ENCODE data around the gene FBLN1. TPM values are rescaled to one million over a fixed set of nuclear protein-coding genes. Genes with fewer than 3 reads are reported as not detected.
A peak's percentile ranks its signal among the peaks of the same experiment; 100 is the strongest.

Gene FBLN1
- total and polyA plus RNA-seq, 2 of the 13 experiments (the other 11 are each of a cell fraction or from before 2014, with no cell fraction given): 37.3 to 103 TPM

- FAIRE-seq (peak; percentile 66), DNase-seq (ENCODE audit: low spot score) (peak; percentile 77), ATAC-seq (peak; percentile 53)
- intact Hi-C loops (cut with micrococcal nuclease; ENCODE audit: unreplicated experiment) (loop anchor here (1.0 kb wide), 1 partner anchor 24 kb away; the partner anchor contains the start of gene FBLN1), in situ Hi-C loops (cut with HindIII; ENCODE audit: extremely low pct_ligation_motif_present, low pct_unique_long_range_greater_than_20kb) (no loop called here)
- Histone ChIP-seq H3K9ac (ENCODE audit: insufficient read depth, low read depth, low read length) (no peak overlapping the region), H2AFZ (ENCODE audit: low read length) (no peak overlapping the region), H3K4me2 (ENCODE audit: low read depth, low read length) (peak overlapping the region; percentile 49), H3K27me3 (ENCODE audit: control insufficient read depth in 1 of 2, insufficient read depth in 2 of 2, low read length in 2 of 2) (no peaks in the 10 kb centered on the region), H3K27ac (ENCODE audit: extremely low read length, insufficient read depth, low read length) (peak overlapping the region; percentile 16), H3K4me3 (replicated peaks in 1 of 3; ENCODE audit: insufficient read depth in 1 of 3, low read depth in 2 of 3, low read length in 3 of 3) (no peak overlapping the region), H3K4me1 (ENCODE audit: insufficient read depth, low read length) (peaks cover 79% of the 10 kb centered on the region), H4K20me1 (ENCODE audit: insufficient read depth, low read length) (no peaks in the 10 kb centered on the region), H3K9me3 (ENCODE audit: low read length) (no peaks in the 10 kb centered on the region), H3K79me2 (ENCODE audit: insufficient read depth, low read length) (no peaks in the 10 kb centered on the region), H3K36me3 (replicated peaks in 1 of 2; ENCODE audit: control insufficient read depth in 1 of 2, insufficient read depth in 2 of 2, low read length in 2 of 2) (no peaks in the 10 kb centered on the region)
- no TSS peak for BruUV-seq (replicated peaks)
- 5% methylated on average over 11 of the region's 11 CpGs for WGBS (ENCODE audit: low lambda C conversion rate)
- CTCF ChIA-PET (ENCODE audit: low intra/inter-chr PET ratio, low total read pairs): no interaction called here
- POLR2A ChIA-PET: interaction anchor here (0.7 kb wide), 1 partner anchor 24 kb away, joined by 3 read pairs; no protein-coding TSS in a partner anchor
- TF ChIP-seq PHF21A (CRISPR knock-in tag; IDR thresholded peaks at IDR 0.05): peak; percentile 46; the same call in 1 of the 2 replicates
- peak; percentile 65; the same call in 1 of the 2 replicates for TF ChIP-seq ZNF441 (CRISPR knock-in tag; IDR thresholded peaks at IDR 0.05; ENCODE audit: borderline replicate concordance)
- TF ChIP-seq, protein P1, sequence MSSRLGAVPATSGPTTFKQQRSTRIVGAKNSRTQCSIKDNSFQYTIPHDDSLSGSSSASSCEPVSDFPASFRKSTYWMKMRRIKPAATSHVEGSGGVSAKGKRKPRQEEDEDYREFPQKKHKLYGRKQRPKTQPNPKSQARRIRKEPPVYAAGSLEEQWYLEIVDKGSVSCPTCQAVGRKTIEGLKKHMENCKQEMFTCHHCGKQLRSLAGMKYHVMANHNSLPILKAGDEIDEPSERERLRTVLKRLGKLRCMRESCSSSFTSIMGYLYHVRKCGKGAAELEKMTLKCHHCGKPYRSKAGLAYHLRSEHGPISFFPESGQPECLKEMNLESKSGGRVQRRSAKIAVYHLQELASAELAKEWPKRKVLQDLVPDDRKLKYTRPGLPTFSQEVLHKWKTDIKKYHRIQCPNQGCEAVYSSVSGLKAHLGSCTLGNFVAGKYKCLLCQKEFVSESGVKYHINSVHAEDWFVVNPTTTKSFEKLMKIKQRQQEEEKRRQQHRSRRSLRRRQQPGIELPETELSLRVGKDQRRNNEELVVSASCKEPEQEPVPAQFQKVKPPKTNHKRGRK (CRISPR knock-in tag; IDR thresholded peaks at IDR 0.05): no peak
- peak; percentile 30; the same call in 1 of the 2 replicates for TF ChIP-seq CEBPG (CRISPR knock-in tag; IDR thresholded peaks at IDR 0.05)
- no peak for TF ChIP-seq ATF1 (CRISPR knock-in tag; IDR thresholded peaks at IDR 0.05)
- TF ChIP-seq SRF (IDR thresholded peaks at IDR 0.05; ENCODE audit: low read depth, low read length): peak; percentile 90
- TF ChIP-seq SAP130 (CRISPR knock-in tag; IDR thresholded peaks at IDR 0.05; ENCODE audit: low read depth): peak; percentile 46
- 0 out of 2 replicates have a peak, but pooled peaks have one; percentile 26 for TF ChIP-seq ELF3 (CRISPR knock-in tag; IDR thresholded peaks at IDR 0.05)
- peak; percentile 33; the same call in 1 of the 2 replicates for TF ChIP-seq TCF7 (IDR thresholded peaks at IDR 0.05; ENCODE audit: low read depth)
- TF ChIP-seq ELF4 (CRISPR knock-in tag; IDR thresholded peaks at IDR 0.05; ENCODE audit: borderline replicate concordance): no peak
- no peak for TF ChIP-seq ZNF326 (CRISPR knock-in tag; IDR thresholded peaks at IDR 0.05; ENCODE audit: borderline replicate concordance)
- peak; percentile 44; the same call in 1 of the 2 replicates for TF ChIP-seq ZBTB20 (CRISPR knock-in tag; IDR thresholded peaks at IDR 0.05; ENCODE audit: borderline replicate concordance, low read depth)
- TF ChIP-seq TRIM22 (IDR thresholded peaks at IDR 0.05): no peak
- peak; percentile 33; the same call in 1 of the 2 replicates for TF ChIP-seq SOX5 (CRISPR knock-in tag; IDR thresholded peaks at IDR 0.05; ENCODE audit: borderline replicate concordance)
- TF ChIP-seq ZNF264 (CRISPR knock-in tag; IDR thresholded peaks at IDR 0.05): peak; percentile 81
- 0 out of 2 replicates have a peak, but pooled peaks have one; percentile 34 for TF ChIP-seq ZNF512B (CRISPR knock-in tag; IDR thresholded peaks at IDR 0.05; ENCODE audit: borderline replicate concordance)
- TF ChIP-seq FOXA1 (IDR thresholded peaks at IDR 0.05): peak; percentile 58; the same call in 1 of the 2 replicates
- TF ChIP-seq FOXA1 (CRISPR knock-in tag; IDR thresholded peaks at IDR 0.05): 0 out of 2 replicates have a peak, but pooled peaks have one; percentile 22
Observed at GRCh38 chr22:45478108-45478771, 24.4 kb upstream of the FBLN1 start.

Measured in HepG2 (cell line).